ENCODE data around the gene RBM8A.
"Not testable (repeated sequence)": the region's sequence is repeated elsewhere in the genome, so short reads cannot be mapped to it uniquely, and the experiment has no call there.

Gene RBM8A

DNA sequence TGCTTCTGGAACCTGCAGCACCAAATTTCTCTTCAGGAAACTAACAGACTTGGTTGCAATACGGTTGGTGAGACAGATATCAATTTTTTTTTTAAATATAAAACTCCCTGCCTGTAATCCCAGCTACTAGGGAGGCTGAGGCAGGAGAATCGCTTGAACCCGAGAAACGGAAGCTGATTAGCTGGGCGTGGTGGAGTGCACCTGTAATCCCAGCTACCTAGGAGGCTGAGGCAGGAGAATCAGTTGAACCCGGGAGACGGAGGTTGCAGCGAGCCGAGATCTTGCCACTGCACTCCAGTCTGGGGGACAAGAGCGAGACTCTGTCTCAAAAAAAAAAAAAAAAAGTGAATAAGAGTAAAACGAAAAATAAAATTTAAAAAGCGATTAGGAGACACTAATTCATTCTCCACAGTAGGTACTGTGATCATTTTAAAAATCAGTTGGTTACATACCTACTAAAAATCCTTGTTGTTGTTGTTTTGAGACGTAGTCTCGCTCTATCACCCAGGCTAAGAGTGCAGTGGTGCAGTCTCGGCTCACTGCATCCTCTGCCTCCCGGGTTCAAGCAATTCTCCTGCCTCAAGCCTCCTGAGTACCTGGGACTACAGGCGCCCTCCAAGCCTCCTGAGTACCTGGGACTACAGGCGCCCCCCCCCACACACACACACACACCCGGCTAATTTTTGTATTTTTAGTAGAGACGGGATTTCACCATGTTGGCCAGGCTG lies 796 bp upstream of the RBM8A start:
- TF ChIP-seq, protein P1, sequence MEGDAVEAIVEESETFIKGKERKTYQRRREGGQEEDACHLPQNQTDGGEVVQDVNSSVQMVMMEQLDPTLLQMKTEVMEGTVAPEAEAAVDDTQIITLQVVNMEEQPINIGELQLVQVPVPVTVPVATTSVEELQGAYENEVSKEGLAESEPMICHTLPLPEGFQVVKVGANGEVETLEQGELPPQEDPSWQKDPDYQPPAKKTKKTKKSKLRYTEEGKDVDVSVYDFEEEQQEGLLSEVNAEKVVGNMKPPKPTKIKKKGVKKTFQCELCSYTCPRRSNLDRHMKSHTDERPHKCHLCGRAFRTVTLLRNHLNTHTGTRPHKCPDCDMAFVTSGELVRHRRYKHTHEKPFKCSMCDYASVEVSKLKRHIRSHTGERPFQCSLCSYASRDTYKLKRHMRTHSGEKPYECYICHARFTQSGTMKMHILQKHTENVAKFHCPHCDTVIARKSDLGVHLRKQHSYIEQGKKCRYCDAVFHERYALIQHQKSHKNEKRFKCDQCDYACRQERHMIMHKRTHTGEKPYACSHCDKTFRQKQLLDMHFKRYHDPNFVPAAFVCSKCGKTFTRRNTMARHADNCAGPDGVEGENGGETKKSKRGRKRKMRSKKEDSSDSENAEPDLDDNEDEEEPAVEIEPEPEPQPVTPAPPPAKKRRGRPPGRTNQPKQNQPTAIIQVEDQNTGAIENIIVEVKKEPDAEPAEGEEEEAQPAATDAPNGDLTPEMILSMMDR (IDR thresholded peaks at IDR 0.05; ENCODE audit: low read depth, low read length) = no peak
- TF ChIP-seq POLR2A (IDR thresholded peaks at IDR 0.05; ENCODE audit: extremely low read depth, insufficient read length) (no peak), MYC (IDR thresholded peaks at IDR 0.05; ENCODE audit: low read depth, low read length) (no peak)
- TF ChIP-seq, protein P2, sequence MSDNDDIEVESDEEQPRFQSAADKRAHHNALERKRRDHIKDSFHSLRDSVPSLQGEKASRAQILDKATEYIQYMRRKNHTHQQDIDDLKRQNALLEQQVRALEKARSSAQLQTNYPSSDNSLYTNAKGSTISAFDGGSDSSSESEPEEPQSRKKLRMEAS (IDR thresholded peaks at IDR 0.05; ENCODE audit: low read depth, low read length) = no peak
- DNase-seq (ENCODE audit: low read depth) = no peak

DNA sequence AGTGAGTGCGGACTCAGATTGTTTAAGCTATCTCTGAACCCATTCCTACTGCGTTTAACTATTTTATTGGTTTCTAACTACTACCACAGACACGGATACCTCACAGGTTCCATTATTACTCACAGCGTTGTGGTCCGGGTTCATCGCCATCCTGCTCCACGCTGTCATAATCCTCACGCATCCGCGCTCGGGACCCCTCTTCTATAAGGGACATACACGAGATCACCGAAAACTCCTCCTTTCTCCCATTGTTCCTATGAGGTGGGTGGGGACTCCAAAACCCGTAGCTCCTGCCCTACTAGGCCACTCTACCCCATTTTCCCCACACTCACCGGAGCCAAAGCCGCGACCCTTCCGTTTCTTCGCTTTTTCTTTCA lies 610 bp downstream of the RBM8A start:
- no peak for DNase-seq (ENCODE audit: low read depth)
- TF ChIP-seq, protein P2 (IDR thresholded peaks at IDR 0.05; ENCODE audit: low read depth, low read length) = no peak
- no peak for TF ChIP-seq MYC (IDR thresholded peaks at IDR 0.05; ENCODE audit: low read depth, low read length)
- TF ChIP-seq POLR2A (IDR thresholded peaks at IDR 0.05; ENCODE audit: extremely low read depth, insufficient read length) = no peak
- TF ChIP-seq, protein P1 (IDR thresholded peaks at IDR 0.05; ENCODE audit: low read depth, low read length) = no peak
- peak overlapping the region; percentile 93 for H3K4me3 ChIP-seq (ENCODE audit: low read depth, low read length)

More for the DNA sequence above, 796 bp upstream of the RBM8A start:
- H3K4me3 ChIP-seq (ENCODE audit: low read depth, low read length) = peak overlapping the region; percentile 93

DNA sequence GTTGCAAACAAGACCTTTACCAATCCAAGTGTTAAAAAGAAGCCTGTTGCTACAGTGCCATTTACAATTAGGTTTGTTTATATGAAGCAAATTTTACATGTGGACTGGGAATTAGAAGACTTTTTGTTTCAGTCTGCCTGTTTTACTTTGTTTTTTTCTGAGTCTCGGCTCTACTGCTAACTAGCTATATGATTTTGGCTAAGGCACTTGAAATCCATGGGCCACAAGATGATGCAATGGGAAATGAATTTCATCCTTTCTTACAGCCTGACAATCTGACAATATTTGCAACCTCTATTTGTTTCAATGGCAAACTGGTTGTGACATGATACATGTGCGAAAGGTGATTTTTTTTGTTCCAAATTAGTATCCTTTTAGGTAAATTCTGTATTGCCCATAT lies 5.0 kb downstream of the RBM8A start:
- H3K4me3 ChIP-seq (ENCODE audit: low read depth, low read length) = no peak overlapping the region
- peak; percentile 30 for DNase-seq (ENCODE audit: low read depth)
- TF ChIP-seq, protein P2 (IDR thresholded peaks at IDR 0.05; ENCODE audit: low read depth, low read length) = no peak
- TF ChIP-seq, protein P1 (IDR thresholded peaks at IDR 0.05; ENCODE audit: low read depth, low read length) = no peak
- TF ChIP-seq MYC (IDR thresholded peaks at IDR 0.05; ENCODE audit: low read depth, low read length) (no peak), POLR2A (IDR thresholded peaks at IDR 0.05; ENCODE audit: extremely low read depth, insufficient read length) (no peak)

DNA sequence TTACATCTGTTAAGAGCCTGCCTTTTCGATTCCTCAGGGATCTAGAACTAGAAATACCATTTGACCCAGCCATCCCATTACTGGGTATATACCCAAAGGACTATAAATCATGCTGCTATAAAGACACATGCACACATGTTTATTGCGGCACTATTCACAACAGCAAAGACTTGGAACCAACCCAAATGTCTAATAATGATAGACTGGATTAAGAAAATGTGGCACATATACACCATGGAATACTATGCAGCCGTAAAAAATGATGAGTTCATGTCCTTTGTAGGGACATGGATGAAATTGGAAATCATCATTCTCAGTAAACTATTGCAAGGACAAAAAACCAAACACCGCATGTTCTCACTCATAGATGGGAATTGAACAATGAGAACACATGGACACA lies 7.0 kb downstream of the RBM8A start:
- not testable (repeated sequence) for H3K4me3 ChIP-seq (ENCODE audit: low read depth, low read length); DNase-seq (ENCODE audit: low read depth)

DNA sequence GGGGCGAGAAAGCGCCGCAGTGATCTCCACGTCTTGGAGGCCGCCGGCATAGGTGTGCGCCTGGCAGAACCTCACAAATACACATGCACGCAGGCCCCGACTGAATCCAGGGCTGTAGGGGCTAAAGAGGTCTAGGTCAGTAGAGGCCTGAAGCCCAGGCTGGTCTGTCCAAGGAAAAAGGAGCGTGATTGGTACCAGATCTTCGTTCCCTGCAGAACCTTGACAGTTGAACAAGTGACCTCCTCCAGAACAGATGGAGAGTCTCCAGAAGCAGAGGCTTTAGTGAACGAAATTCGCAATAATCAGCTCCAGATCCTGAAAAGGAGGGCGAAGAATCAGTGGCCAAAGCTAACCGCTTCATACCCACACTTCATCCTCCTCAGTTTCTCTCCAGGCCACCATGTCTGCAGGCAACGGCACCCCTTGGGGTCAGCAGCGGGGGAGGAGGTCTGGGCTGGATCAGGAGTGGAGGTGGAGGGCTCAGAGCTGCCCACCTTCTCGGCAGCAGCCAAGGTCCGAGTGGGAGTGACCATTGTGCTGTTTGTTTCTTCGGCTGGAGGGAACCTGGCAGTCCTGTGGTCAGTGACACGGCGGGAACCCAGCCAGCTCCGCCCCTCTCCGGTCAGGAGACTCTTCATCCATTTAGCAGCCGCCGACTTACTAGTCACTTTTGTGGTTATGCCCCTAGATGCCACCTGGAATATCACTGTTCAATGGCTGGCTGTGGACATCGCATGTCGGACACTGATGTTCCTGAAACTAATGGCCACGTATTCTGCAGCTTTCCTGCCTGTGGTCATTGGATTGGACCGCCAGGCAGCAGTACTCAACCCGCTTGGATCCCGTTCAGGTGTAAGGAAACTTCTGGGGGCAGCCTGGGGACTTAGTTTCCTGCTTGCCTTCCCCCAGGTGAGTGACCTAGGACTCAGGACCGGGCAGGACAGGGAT lies 8.0 kb downstream of the RBM8A start:
- peak overlapping the region; percentile 92 for H3K4me3 ChIP-seq (ENCODE audit: low read depth, low read length)
- peak; percentile 61 for DNase-seq (ENCODE audit: low read depth)
- TF ChIP-seq POLR2A (IDR thresholded peaks at IDR 0.05; ENCODE audit: extremely low read depth, insufficient read length) = peak; percentile 7
- TF ChIP-seq, protein P1 (IDR thresholded peaks at IDR 0.05; ENCODE audit: low read depth, low read length) = no peak

DNA sequence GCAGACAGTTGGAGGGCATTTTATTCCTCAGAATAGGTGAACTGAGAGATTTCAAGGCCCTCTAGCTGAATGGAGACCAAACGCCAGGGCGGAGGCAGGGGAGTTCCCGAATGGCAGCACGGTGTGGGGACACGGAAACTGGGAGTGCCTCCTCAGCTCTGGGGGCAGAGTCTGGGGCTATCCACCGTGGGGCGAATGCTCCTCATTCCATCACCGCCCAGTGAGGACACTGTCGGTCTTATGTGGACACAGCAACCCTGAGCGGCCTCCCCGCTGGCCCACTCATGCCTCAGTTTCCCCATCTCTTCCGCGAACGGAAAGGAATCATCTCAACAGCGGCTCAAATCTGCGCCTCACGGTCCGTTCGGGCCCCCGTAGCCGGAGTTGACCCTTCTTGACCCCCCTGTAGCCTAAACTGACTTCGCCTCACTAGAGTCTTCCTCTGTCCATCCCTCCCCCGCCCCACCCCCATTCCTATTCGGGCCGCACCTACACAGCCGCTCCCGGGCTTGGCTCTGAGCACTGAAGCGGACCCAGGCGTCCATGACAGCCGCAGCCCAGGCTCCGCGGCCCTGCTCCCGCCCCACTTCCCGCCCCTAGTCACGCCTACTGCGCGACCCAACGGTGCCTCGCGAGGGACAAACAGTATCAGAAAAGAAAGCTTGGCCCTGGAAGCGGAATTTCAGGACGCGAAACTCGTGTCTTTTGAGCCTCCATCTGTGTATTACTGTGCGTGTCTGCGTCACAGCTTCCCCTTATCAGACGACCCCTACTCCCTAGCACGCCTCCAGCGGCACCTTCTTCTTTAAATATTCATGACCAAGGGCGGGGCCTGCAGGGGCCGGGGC lies 8.9 kb downstream of the RBM8A start, which contains the start of gene PEX11B:
Gene PEX11B (minus strand): TSS at position 574 of the 848 bp plus-strand sequence. CDS start 29 bp downstream, at position 545.
- DNase-seq (ENCODE audit: low read depth) = peak; percentile 95
- TF ChIP-seq, protein P1 (IDR thresholded peaks at IDR 0.05; ENCODE audit: low read depth, low read length) = no peak
- peak; percentile 68 for TF ChIP-seq POLR2A (IDR thresholded peaks at IDR 0.05; ENCODE audit: extremely low read depth, insufficient read length)
- TF ChIP-seq, protein P2 (IDR thresholded peaks at IDR 0.05; ENCODE audit: low read depth, low read length) = no peak; the same call in 1 of the 2 replicates
- peak; percentile 89 for TF ChIP-seq MYC (IDR thresholded peaks at IDR 0.05; ENCODE audit: low read depth, low read length)
- H3K4me3 ChIP-seq (ENCODE audit: low read depth, low read length) = peak within 1 kb of the TSS; percentile 92

All from NB4 (cell line).